Upper lobe of left lung (tissue), 6 donors: ENCODE data around the gene MEP1A. TPM values are rescaled to one million over a fixed set of nuclear protein-coding genes. Genes with fewer than 3 reads are reported as not detected.
"Not testable (repeated sequence)": the region's sequence is repeated elsewhere in the genome, so short reads cannot be mapped to it uniquely, and the experiment has no call there.

Experiments
- ATAC-seq, 2 donors: fragments of 200-7000 bp; cut with Tn5 transposase; one replicate each; pipeline ENCODE4 v1.9.1; 2022; ENCODE audit warnings: mild to moderate bottlenecking in 2 of 2, moderate library complexity in 2 of 2; ENCODE audit not compliant: low FRiP score in 2 of 2
- DNase-seq, 2 donors: peaks; one replicate each; pipeline ENCODE4 v3.0.0-alpha.2; 2019 to 2020
- H3K27ac ChIP-seq, 4 donors: fragments of 200-600 bp; sonication (generic); one replicate each; pipeline ENCODE4 v1.5.1; 2016 to 2019
- H3K27me3 ChIP-seq, 4 donors: fragments of 200-600 bp; sonication (generic); one replicate each; pipeline ENCODE4 v1.5.1; 2017 to 2019
- H3K36me3 ChIP-seq, 4 donors: fragments of 200-600 bp; sonication (generic); one replicate each; pipeline ENCODE4 v1.5.1; 2016 to 2019
- H3K4me1 ChIP-seq, 4 donors: fragments of 200-600 bp; sonication (generic); one replicate each; pipeline ENCODE4 v1.5.1; 2018 to 2019
- H3K4me3 ChIP-seq, 4 donors: fragments of 200-600 bp; sonication (generic); one replicate each; pipeline ENCODE4 v1.5.1; 2017 to 2019; ENCODE audit warnings: mild to moderate bottlenecking in 2 of 4, moderate library complexity in 1 of 4
- H3K9me3 ChIP-seq, 4 donors: fragments of 200-600 bp; sonication (generic); one replicate each; pipeline ENCODE4 v1.5.1; 2018 to 2019
- EP300 ChIP-seq, 4 donors: sonication (generic); formaldehyde crosslinking; IDR thresholded peaks; one replicate each; pipeline ENCODE4 v1.5.1; 2017; ENCODE audit warnings: antibody characterized with exemption in 4 of 4, control low read depth in 2 of 4
- POLR2A ChIP-seq, 4 donors: fragments of 450-650 bp; IDR thresholded peaks; one replicate each; pipeline ENCODE4 v1.5.1; 2016 to 2017; ENCODE audit warnings: antibody characterized with exemption in 4 of 4, mild to moderate bottlenecking in 2 of 4
- POLR2AphosphoS5 ChIP-seq, 2 donors: sonication (generic); formaldehyde crosslinking; IDR thresholded peaks; one replicate each; pipeline ENCODE4 v1.5.1; 2017; ENCODE audit warnings: antibody characterized with exemption in 2 of 2
- WGBS, 2 donors: methylation state at CpG; one replicate each; pipeline ENCODE4 v1.1.5; 2017 to 2018; 5-methylcytosine and 5-hydroxymethylcytosine counted together
- total RNA-seq, 6 donors: library from RNA; depleted of rRNA in 4 of 6; stranded (reverse); fragments of >200 nt in 4 of 6; gene quantifications; one replicate each; pipeline versions ENCODE4 v1.1.0 to v1.2.1, GENCODE V29; 2016 to 2021
- TF ChIP-seq, protein P1 (sequence below), 6 experiments: fragments of 450-650 bp in 4 of 6; fragments of 200-600 bp in 2 of 6; sonication (generic) in 2 of 6; IDR thresholded peaks; one replicate each; pipeline ENCODE4 v1.5.1; 2016 to 2019; ENCODE audit warnings: antibody characterized with exemption in 6 of 6
- donor health status: DM: no; HTN: no; CAD: no; lungs with moderate emphysema.
- donor health status: DM: no; HTN: yes; CAD: no; lungs with severe emphysema.

Gene MEP1A
- total RNA-seq, 6 donors from 2014 or later, result 1.0 to 1.1 TPM; not detected in 4

DNA sequence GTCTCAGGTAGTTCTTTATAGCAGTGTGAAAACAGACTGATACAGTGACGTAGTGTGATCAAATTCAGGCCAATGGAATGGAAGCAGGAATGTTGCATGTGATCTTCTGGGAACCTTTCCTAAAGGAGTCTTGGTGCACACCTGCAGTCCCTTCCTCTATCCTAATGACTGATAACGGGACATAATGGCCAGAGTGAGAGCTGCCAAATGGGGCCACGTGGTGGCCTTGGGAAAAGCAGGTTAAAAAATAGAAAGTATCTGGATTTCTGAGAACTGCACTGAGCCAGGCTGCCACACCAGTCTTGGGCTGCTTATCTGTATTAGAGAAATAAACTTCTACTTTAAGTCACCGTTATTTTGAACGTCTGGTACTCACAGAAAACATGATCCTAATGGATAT is 51.9 kb downstream of the MEP1A start:
- H3K27ac ChIP-seq, result no peak overlapping the region
- H3K36me3 ChIP-seq, result no peaks in the 10 kb centered on the region
- H3K4me1 ChIP-seq, result peaks cover 7 to 16% (median 10%) of the 10 kb centered on the region in 4 donors
- ATAC-seq, result no peak
- no peak overlapping the region for H3K4me3 ChIP-seq
- 84 to 91% methylated on average over 5 of the region's 5 CpGs for WGBS, 2 donors
- TF ChIP-seq EP300 (IDR thresholded peaks at IDR 0.05) (no peak), POLR2AphosphoS5 (IDR thresholded peaks at IDR 0.05) (no peak), POLR2A (IDR thresholded peaks at IDR 0.05) (no peak)
- TF ChIP-seq, protein P1, sequence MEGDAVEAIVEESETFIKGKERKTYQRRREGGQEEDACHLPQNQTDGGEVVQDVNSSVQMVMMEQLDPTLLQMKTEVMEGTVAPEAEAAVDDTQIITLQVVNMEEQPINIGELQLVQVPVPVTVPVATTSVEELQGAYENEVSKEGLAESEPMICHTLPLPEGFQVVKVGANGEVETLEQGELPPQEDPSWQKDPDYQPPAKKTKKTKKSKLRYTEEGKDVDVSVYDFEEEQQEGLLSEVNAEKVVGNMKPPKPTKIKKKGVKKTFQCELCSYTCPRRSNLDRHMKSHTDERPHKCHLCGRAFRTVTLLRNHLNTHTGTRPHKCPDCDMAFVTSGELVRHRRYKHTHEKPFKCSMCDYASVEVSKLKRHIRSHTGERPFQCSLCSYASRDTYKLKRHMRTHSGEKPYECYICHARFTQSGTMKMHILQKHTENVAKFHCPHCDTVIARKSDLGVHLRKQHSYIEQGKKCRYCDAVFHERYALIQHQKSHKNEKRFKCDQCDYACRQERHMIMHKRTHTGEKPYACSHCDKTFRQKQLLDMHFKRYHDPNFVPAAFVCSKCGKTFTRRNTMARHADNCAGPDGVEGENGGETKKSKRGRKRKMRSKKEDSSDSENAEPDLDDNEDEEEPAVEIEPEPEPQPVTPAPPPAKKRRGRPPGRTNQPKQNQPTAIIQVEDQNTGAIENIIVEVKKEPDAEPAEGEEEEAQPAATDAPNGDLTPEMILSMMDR (IDR thresholded peaks at IDR 0.05), result no peak
- no peak for DNase-seq
- H3K9me3 ChIP-seq, result peaks cover 0 to 13% (median 9%) of the 10 kb centered on the region in 4 donors
- H3K27me3 ChIP-seq, result no peaks in the 10 kb centered on the region

DNA sequence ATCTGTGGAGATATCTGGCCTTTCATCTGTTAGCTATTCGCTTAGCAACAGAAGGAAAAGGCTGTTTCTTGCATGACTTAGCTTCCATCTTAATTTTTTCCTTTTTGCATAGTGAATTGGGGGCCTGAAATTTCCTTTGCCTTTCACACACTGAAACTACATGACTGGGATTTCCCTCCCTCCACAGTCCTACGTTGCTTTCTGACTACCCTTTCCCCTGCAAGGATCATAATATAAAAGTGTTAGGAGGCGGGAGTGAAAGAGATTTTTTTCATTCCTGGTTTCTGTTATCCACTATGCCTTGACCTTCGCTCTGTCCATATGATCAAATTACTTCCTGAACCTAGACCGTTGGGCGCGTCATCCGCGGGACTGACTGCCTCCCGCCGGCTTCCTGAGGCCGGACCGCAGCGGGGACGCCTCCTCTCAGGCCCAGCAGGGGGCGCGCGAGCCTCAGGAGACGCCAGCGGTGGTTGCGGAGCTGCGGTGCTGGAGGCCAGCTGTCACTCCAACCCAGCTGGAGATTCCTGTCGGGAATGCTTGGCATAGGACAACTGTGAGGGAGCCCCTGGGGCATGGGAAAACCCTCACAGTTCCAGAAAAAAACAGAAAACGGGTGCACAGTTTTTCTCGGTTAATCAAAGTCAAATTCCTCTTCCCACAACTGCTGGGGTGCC is 55.6 kb downstream of the MEP1A start:
- Histone ChIP-seq H3K27ac (peak overlapping the region in 1 of 4 donors; percentile 14), H3K27me3 (no peaks in the 10 kb centered on the region), H3K36me3 (peaks cover 0 to under 1% (median 0%) of the 10 kb centered on the region in 4 donors), H3K9me3 (no peaks in the 10 kb centered on the region), H3K4me1 (peaks cover 12 to 30% (median 16%) of the 10 kb centered on the region in 4 donors), H3K4me3 (peak overlapping the region in 2 of 4 donors; percentile 4 to 18)
- TF ChIP-seq, protein P1 (IDR thresholded peaks at IDR 0.05), result peak; percentile 93 to 98 (median 96)
- TF ChIP-seq POLR2AphosphoS5 (IDR thresholded peaks at IDR 0.05) (peak; percentile 33 to 39), POLR2A (IDR thresholded peaks at IDR 0.05) (no peak), EP300 (IDR thresholded peaks at IDR 0.05) (no peak)
- 8 to 14% methylated on average over 10 to 25 of the region's 25 CpGs for WGBS, 2 donors
- ATAC-seq, result peak; percentile 94 to 99
- DNase-seq, result peak; percentile 92 to 96

DNA sequence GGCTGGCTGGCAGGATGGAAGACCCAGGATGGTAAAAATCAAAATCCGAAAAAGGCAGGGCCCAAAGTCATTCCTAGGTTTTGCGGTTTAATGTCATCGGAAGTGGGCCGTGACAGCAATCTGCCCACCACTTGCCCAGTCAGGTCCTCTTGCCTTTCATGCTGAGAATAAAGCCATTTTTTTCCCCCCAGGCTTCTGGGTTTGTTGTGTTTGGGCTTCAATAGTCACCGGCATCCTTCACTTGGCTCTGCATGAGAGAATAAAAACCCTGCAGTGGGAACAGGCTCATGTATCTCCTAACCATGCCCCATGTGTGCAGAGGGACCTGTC is 56.1 kb downstream of the MEP1A start:
- Histone ChIP-seq H3K4me3 (no peak overlapping the region), H3K27ac (peak overlapping the region in 1 of 4 donors; percentile 14), H3K9me3 (no peaks in the 10 kb centered on the region), H3K36me3 (peaks cover 0 to 3% (median 0%) of the 10 kb centered on the region in 4 donors), H3K27me3 (no peaks in the 10 kb centered on the region), H3K4me1 (peaks cover 12 to 30% (median 18%) of the 10 kb centered on the region in 4 donors)
- DNase-seq (no peak), ATAC-seq (no peak)
- WGBS, 2 donors, result 70 to 71% methylated on average over 5 of the region's 5 CpGs
- TF ChIP-seq, protein P1 (IDR thresholded peaks at IDR 0.05), result no peak
- TF ChIP-seq EP300 (IDR thresholded peaks at IDR 0.05), result no peak
- TF ChIP-seq POLR2AphosphoS5 (IDR thresholded peaks at IDR 0.05), result no peak
- no peak for TF ChIP-seq POLR2A (IDR thresholded peaks at IDR 0.05)

DNA sequence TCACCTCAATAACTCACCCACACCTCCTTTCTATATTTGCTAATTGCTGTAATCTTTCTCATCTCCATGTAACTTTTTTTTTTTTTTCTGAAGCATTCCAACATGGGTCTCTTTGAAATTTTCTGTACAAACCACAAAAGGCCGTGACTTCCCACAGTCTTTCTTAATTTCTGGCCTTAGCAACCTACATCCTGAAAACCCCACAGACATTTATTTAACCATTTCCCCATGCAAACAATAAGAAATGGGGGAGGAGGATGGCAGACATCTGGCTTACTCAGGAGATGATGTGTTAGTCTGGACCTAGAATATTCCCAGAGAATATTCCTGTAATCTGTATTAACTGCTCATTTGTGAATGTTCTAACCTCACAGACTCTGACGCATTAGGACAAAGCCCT is 57.6 kb downstream of the MEP1A start:
- TF ChIP-seq, protein P1 (IDR thresholded peaks at IDR 0.05), result no peak
- TF ChIP-seq EP300 (IDR thresholded peaks at IDR 0.05), result no peak
- no peak for TF ChIP-seq POLR2AphosphoS5 (IDR thresholded peaks at IDR 0.05)
- no peak for TF ChIP-seq POLR2A (IDR thresholded peaks at IDR 0.05)
- no peak for DNase-seq
- WGBS, 2 donors, result 58 to 67% methylated on average over 2 of the region's 2 CpGs
- Histone ChIP-seq H3K36me3 (peaks cover 0 to 14% (median 0%) of the 10 kb centered on the region in 4 donors), H3K27me3 (no peaks in the 10 kb centered on the region), H3K27ac (peak overlapping the region in 1 of 4 donors; percentile 13), H3K4me3 (no peak overlapping the region), H3K4me1 (peaks cover 12 to 30% (median 18%) of the 10 kb centered on the region in 4 donors), H3K9me3 (no peaks in the 10 kb centered on the region)
- no peak for ATAC-seq

DNA sequence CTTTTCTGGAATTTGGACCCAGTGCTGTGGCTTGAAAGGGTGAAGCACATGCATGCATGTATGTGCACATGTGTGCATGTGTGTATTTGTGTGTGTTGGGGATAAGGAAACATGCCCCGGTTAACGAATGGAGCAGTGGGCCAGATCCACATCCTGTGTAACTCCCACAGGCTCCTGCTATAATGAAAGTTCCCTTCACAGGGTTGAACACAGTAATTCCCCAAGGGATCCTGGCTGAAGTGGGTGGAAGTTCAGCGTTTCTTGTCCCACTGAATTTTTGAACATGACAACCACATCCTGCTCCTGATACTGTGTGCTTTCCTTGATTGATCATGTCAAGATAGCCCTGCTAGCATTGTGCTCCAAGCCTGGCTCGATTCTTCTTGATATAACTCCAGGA is 58.4 kb downstream of the MEP1A start:
- peaks cover 0 to 19% (median 0%) of the 10 kb centered on the region in 4 donors for H3K36me3 ChIP-seq
- H3K9me3 ChIP-seq, H3K4me3 ChIP-seq, H3K27me3 ChIP-seq, DNase-seq, ATAC-seq: not testable (repeated sequence)
- 39 to 49% methylated on average over 4 of the region's 4 CpGs for WGBS, 2 donors
- H3K27ac ChIP-seq, result peak overlapping the region in 1 of 4 donors; percentile 53
- peaks cover 12 to 30% (median 18%) of the 10 kb centered on the region in 4 donors for H3K4me1 ChIP-seq
